Measurements from ENCODE around the gene SAPCD2. TPM values are rescaled to one million over a fixed set of nuclear protein-coding genes. Genes with fewer than 3 reads are reported as not detected.

SAPCD2 gene
- total RNA-seq, 1 experiment from 2014 or later, result 29.8 TPM

DNA sequence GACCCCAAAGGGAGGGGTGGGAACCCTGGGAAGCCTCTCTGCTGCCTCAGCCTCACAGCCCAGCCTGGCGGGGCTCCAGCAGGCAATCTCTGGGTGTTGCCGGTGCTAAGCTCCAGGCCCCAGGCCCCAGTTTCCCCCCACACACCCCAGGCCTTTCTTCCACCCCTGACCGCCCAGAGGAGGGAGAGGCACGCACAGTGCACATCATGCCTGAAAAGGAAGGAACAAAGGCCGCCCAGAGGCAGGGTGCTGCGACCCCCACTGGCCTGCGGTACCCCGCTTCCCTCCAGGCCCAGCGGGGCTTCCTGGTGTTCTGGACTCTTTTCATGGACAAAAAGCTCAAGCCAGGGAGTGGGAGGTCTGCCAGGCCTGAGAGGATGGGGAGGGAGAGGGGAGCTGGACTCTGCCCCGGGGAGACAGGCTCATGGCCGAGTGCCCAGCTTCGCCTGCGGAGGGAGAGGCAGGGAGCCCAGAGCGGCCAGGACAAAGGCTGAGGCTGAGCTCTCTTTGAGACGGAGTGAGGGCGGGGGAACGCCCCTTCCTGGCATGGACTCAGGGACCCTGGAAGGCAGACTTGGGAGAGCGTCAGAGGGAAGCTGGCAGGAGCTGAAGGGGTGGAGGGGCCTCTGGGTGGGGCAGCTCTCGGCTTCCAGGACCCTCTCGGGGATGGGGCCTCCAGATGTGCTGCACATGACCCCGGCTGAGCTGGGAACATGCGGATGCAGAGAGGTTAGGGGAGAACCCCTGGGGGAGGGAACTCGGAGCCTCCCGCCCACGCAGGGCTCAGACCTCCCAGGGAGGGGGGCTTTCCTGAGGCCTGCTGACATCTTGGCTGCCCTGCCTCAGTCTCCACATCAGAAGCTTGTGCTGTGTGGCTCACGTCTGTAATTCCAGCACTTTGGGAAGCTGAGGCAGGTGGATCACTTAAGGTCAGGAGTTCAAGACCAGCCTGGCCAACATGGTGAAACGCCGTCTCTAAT, 14.7 kb downstream of the SAPCD2 start:
- peaks cover 57% of the 10 kb centered on the region for H3K27me3 Mint-ChIP-seq (ENCODE audit: low read depth)
- no peak for DNase-seq
- H3K27me3 ChIP-seq (ENCODE audit: insufficient read depth, low read length), result peaks cover 2% of the 10 kb centered on the region; the same call in 1 of the 2 replicates

More for the DNA sequence above, 14.7 kb downstream of the SAPCD2 start:
- no peak overlapping the region for H2BK20ac ChIP-seq (ENCODE audit: low read depth, low read length, poor library complexity, severe bottlenecking)
- H3K9me3 Mint-ChIP-seq, result no peaks in the 10 kb centered on the region
- no peak overlapping the region for H3K18ac ChIP-seq (ENCODE audit: insufficient read length, low read depth, low read length)
- no peak overlapping the region for H2AFZ ChIP-seq (ENCODE audit: low read length)
- no peaks in the 10 kb centered on the region for H3K79me2 ChIP-seq (ENCODE audit: insufficient read depth, low read length)
- H3K27ac Mint-ChIP-seq, result no peak overlapping the region
- H3K23ac ChIP-seq (ENCODE audit: insufficient read length, low read depth, low read length), result no peak overlapping the region
- H3K27ac ChIP-seq (ENCODE audit: insufficient read length, low read depth, low read length), result no peak overlapping the region
- no peak overlapping the region for H4K91ac ChIP-seq (ENCODE audit: insufficient read length, low read depth, low read length)
- no peak overlapping the region for H2BK5ac ChIP-seq (ENCODE audit: insufficient read length, low read length)
- H2BK12ac ChIP-seq (ENCODE audit: insufficient read length, low read depth, low read length), result no peak overlapping the region
- H3T11ph ChIP-seq (ENCODE audit: low read length), result no peak overlapping the region
- no peaks in the 10 kb centered on the region for H4K20me1 ChIP-seq (ENCODE audit: control insufficient read depth, insufficient read depth, insufficient read length)
- no peaks in the 10 kb centered on the region for H3K79me1 ChIP-seq (ENCODE audit: insufficient read depth, low read depth, low read length, poor library complexity, severe bottlenecking)
- no peak overlapping the region for H2AK5ac ChIP-seq (ENCODE audit: insufficient read length, low read length)
- H3K36me3 Mint-ChIP-seq (ENCODE audit: insufficient read depth in 1 of 3, low read depth in 3 of 3), result no peaks in the 10 kb centered on the region
- no peak overlapping the region for H2BK15ac ChIP-seq (ENCODE audit: low read depth, low read length)
- no peak overlapping the region for H4K8ac ChIP-seq (replicated peaks; ENCODE audit: insufficient read length, low read depth, low read length)
- no peak overlapping the region for H3K56ac ChIP-seq (ENCODE audit: insufficient read length, low read depth, low read length)
- H3K4ac ChIP-seq (ENCODE audit: low read depth, low read length), result no peak overlapping the region
- no peak overlapping the region for H3K4me3 Mint-ChIP-seq
- no peaks in the 10 kb centered on the region for H3K9me3 ChIP-seq (ENCODE audit: control insufficient read depth, low read depth, low read length)
- no peak overlapping the region for H2BK120ac ChIP-seq (ENCODE audit: low read depth, low read length, poor library complexity, severe bottlenecking)
- no peaks in the 10 kb centered on the region for H3K4me1 ChIP-seq (ENCODE audit: insufficient read depth, low read length)
- no peak overlapping the region for H3K4me2 ChIP-seq (ENCODE audit: insufficient read depth, insufficient read length, low read length)
- peaks cover 2 to 7% of the 10 kb centered on the region in 2 experiments for H3K4me1 Mint-ChIP-seq
- H3K14ac ChIP-seq (ENCODE audit: insufficient read depth, low read length), result no peak overlapping the region
- TF ChIP-seq, protein P1, sequence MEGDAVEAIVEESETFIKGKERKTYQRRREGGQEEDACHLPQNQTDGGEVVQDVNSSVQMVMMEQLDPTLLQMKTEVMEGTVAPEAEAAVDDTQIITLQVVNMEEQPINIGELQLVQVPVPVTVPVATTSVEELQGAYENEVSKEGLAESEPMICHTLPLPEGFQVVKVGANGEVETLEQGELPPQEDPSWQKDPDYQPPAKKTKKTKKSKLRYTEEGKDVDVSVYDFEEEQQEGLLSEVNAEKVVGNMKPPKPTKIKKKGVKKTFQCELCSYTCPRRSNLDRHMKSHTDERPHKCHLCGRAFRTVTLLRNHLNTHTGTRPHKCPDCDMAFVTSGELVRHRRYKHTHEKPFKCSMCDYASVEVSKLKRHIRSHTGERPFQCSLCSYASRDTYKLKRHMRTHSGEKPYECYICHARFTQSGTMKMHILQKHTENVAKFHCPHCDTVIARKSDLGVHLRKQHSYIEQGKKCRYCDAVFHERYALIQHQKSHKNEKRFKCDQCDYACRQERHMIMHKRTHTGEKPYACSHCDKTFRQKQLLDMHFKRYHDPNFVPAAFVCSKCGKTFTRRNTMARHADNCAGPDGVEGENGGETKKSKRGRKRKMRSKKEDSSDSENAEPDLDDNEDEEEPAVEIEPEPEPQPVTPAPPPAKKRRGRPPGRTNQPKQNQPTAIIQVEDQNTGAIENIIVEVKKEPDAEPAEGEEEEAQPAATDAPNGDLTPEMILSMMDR (conservative IDR thresholded peaks at IDR 0.05), result no peak
- WGBS (ENCODE audit: extremely low coverage, insufficient read length, low lambda C conversion rate), result no CpG with 5 or more reads among the region's 28 CpGs
- no peak overlapping the region for H3K9ac ChIP-seq (ENCODE audit: extremely low read depth, insufficient read length, low read length)
- H4K5ac ChIP-seq (ENCODE audit: insufficient read length, low read depth, low read length), result no peak overlapping the region
- peaks cover 6% of the 10 kb centered on the region for H3K23me2 ChIP-seq (ENCODE audit: insufficient read length, low read depth, low read length, poor library complexity, severe bottlenecking)

Measured in H9 (cell line).